ENCODE measurements around the gene TEKT5.
A peak's percentile ranks its signal among the peaks of the same experiment; 100 is the strongest.

The TEKT5 gene

DNA sequence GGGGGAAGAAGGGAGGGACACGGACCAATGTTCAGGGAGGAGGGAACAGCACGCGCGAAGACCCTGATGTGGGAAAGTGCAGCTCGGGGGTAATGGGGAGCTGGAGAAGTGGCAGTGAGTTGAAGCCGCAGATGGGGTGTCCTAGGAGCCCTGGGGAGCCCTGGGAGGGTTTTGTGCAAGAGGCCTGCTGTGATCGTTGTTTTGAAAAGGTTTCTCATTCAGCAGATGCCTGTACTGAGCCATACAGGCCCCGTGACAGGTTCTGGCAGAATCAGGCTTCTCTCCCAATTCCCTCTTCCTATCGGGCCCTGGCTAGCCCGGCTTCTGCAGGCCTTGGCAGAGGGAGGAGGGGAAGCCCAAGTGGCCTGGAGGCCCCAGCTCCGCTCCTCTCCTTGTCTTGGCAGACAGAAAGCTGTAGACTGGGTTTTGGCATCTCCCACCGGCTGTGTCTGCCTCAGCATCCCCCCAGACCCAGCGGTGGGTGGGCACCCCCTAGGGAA is 76.0 kb downstream of the TEKT5 start:
- Histone ChIP-seq H3K9ac (ENCODE audit: low read length) (no peak overlapping the region), H3K4me1 (ENCODE audit: low read length) (peaks cover 8% of the 10 kb centered on the region), H3K27me3 (ENCODE audit: low read depth, low read length) (peaks cover 7% of the 10 kb centered on the region; the same call in 1 of the 2 replicates), H4K20me1 (ENCODE audit: insufficient read depth, low read length) (no peaks in the 10 kb centered on the region), H2AFZ (ENCODE audit: low read depth, low read length) (no peak overlapping the region), H3K36me3 (replicated peaks; ENCODE audit: low read depth, low read length) (no peaks in the 10 kb centered on the region), H3K79me2 (ENCODE audit: low read length) (no peaks in the 10 kb centered on the region), H3K27ac (ENCODE audit: low read length) (no peak overlapping the region), H3K9me3 (ENCODE audit: insufficient read depth, low read length) (no peaks in the 10 kb centered on the region), H3K4me3 (ENCODE audit: low read length) (peak overlapping the region; percentile 61), H3K4me2 (ENCODE audit: low read length) (peak overlapping the region; percentile 59; the same call in 1 of the 2 replicates)
- TF ChIP-seq EZH2phosphoT487 (IDR thresholded peaks at IDR 0.05; ENCODE audit: low read depth) = no peak
- TF ChIP-seq, protein P1, sequence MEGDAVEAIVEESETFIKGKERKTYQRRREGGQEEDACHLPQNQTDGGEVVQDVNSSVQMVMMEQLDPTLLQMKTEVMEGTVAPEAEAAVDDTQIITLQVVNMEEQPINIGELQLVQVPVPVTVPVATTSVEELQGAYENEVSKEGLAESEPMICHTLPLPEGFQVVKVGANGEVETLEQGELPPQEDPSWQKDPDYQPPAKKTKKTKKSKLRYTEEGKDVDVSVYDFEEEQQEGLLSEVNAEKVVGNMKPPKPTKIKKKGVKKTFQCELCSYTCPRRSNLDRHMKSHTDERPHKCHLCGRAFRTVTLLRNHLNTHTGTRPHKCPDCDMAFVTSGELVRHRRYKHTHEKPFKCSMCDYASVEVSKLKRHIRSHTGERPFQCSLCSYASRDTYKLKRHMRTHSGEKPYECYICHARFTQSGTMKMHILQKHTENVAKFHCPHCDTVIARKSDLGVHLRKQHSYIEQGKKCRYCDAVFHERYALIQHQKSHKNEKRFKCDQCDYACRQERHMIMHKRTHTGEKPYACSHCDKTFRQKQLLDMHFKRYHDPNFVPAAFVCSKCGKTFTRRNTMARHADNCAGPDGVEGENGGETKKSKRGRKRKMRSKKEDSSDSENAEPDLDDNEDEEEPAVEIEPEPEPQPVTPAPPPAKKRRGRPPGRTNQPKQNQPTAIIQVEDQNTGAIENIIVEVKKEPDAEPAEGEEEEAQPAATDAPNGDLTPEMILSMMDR (IDR thresholded peaks at IDR 0.05; ENCODE audit: low read depth, low read length) = no peak

DNA sequence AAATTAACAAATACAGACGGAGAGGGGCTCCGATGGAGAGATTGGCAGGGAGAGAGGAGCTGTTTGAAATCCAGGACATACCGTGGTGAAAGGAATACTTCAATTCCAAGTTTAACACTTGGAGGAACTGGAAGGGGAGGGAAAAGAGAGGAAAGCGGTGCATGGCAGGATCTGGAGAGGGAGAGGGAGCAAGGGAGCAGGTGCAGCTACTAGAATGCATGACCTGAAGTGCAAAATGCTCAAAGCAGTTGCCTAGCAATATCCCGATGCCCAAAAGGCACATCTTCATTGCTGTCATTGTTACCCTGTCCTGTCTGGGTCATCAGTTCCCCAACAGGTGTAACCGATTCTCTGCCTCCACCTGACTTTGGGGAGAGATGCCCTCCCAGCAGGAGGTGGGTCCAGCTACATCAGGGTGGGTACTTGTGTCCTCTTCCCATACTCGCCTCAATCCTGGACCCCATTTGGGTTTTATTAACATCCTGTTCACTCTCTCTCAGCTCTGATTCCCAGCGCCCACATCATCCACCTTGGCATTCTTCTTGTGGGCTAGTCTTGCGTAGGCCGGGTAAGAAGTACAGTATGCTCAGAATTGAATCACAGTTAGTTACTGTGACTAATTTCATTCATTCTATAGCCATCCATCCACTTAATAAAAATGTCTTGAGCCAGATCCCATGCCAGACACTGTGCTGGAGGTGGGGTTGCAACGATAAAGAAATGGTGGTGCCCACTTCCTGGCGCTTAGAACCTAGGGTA is 76.9 kb downstream of the TEKT5 start:
- H3K79me2 ChIP-seq (ENCODE audit: low read length) = no peaks in the 10 kb centered on the region
- H3K4me1 ChIP-seq (ENCODE audit: low read length) = peaks cover 15% of the 10 kb centered on the region
- H3K27ac ChIP-seq (ENCODE audit: low read length) = no peak overlapping the region
- H3K27me3 ChIP-seq (ENCODE audit: low read depth, low read length) = peaks cover 7% of the 10 kb centered on the region; the same call in 1 of the 2 replicates
- H3K9ac ChIP-seq (ENCODE audit: low read length) = no peak overlapping the region
- H4K20me1 ChIP-seq (ENCODE audit: insufficient read depth, low read length) = no peaks in the 10 kb centered on the region
- H3K4me3 ChIP-seq (ENCODE audit: low read length) = no peak overlapping the region
- H3K36me3 ChIP-seq (replicated peaks; ENCODE audit: low read depth, low read length) = no peaks in the 10 kb centered on the region
- no peaks in the 10 kb centered on the region for H3K9me3 ChIP-seq (ENCODE audit: insufficient read depth, low read length)
- no peak for TF ChIP-seq EZH2phosphoT487 (IDR thresholded peaks at IDR 0.05; ENCODE audit: low read depth)
- TF ChIP-seq, protein P1 (IDR thresholded peaks at IDR 0.05; ENCODE audit: low read depth, low read length) = no peak
- no peak overlapping the region for H2AFZ ChIP-seq (ENCODE audit: low read depth, low read length)
- H3K4me2 ChIP-seq (ENCODE audit: low read length) = no peak overlapping the region

DNA sequence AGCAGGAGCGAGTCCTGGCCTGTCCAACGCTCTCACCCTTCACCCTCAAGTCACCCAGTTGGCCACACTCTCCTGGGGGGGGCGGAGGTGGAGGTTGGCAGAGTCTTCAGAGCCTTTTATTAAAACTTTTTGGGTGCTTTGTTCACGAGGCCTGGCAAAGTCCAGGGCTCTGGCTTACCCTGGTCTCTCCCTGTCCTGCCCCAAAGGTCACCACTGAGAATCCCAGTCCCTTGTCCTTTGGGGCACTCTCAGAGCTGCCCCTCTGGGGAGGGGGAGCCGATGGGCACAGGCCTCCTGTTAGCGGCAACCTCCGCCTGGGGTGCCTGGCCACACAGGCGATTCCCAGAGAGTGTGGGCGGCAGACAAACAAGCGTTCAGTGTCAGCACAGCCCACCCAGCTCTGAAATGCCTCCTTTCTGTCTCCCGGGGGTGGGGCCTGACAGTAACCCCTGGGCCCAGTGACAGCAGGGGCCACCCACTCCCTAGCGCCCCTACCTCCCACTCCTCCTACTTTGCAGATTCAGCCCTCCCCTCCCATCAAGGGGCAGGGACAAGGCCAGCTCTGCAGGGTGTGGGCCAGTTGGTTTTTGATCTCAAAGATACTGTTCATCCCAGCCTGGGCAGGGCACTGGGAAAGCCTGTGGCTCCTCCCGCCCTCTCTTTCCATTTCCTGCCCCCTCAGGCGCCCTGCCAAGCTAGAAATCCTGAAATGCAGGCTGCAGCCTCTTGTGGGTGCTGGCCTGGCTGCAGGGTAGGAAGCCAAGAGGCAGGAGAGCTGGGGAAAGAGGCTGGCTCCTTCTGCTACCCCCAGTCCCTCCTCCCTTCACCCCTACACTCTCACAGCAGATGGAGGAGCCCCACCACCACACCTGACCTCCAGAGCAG is 77.7 kb downstream of the TEKT5 start:
- Histone ChIP-seq H3K4me1 (ENCODE audit: low read length) (peaks cover 22% of the 10 kb centered on the region), H2AFZ (ENCODE audit: low read depth, low read length) (no peak overlapping the region), H3K27me3 (ENCODE audit: low read depth, low read length) (peaks cover 7% of the 10 kb centered on the region; the same call in 1 of the 2 replicates), H3K4me3 (ENCODE audit: low read length) (no peak overlapping the region), H3K9ac (ENCODE audit: low read length) (no peak overlapping the region), H3K79me2 (ENCODE audit: low read length) (no peaks in the 10 kb centered on the region), H3K4me2 (ENCODE audit: low read length) (no peak overlapping the region), H3K9me3 (ENCODE audit: insufficient read depth, low read length) (no peaks in the 10 kb centered on the region), H4K20me1 (ENCODE audit: insufficient read depth, low read length) (no peaks in the 10 kb centered on the region), H3K27ac (ENCODE audit: low read length) (no peak overlapping the region), H3K36me3 (replicated peaks; ENCODE audit: low read depth, low read length) (no peaks in the 10 kb centered on the region)
- TF ChIP-seq, protein P1 (IDR thresholded peaks at IDR 0.05; ENCODE audit: low read depth, low read length) = no peak
- no peak for TF ChIP-seq EZH2phosphoT487 (IDR thresholded peaks at IDR 0.05; ENCODE audit: low read depth)

DNA sequence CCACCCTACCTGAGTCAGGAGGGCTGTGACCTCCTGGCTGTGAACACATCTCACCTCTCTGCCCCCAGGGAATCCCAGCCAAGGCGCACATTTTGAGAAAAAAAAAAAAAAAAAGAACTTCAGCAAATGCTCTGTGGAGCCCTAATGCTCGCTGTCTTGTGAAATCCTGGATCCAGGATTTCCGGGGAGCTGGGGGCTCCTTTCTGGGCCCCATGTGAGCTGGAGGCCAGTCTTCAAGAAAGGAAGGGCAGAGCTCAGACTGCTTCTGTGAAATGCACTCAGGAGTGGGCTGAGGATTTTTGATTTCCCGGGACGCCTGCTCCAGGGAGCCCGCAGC is 78.3 kb downstream of the TEKT5 start:
- no peaks in the 10 kb centered on the region for H3K36me3 ChIP-seq (replicated peaks; ENCODE audit: low read depth, low read length)
- H2AFZ ChIP-seq (ENCODE audit: low read depth, low read length) = no peak overlapping the region
- H3K9me3 ChIP-seq (ENCODE audit: insufficient read depth, low read length) = no peaks in the 10 kb centered on the region
- H3K4me2 ChIP-seq (ENCODE audit: low read length) = no peak overlapping the region
- H3K27me3 ChIP-seq (ENCODE audit: low read depth, low read length) = peaks cover 7% of the 10 kb centered on the region; the same call in 1 of the 2 replicates
- no peaks in the 10 kb centered on the region for H3K79me2 ChIP-seq (ENCODE audit: low read length)
- H3K9ac ChIP-seq (ENCODE audit: low read length) = no peak overlapping the region
- no peak overlapping the region for H3K27ac ChIP-seq (ENCODE audit: low read length)
- H4K20me1 ChIP-seq (ENCODE audit: insufficient read depth, low read length) = no peaks in the 10 kb centered on the region
- H3K4me3 ChIP-seq (ENCODE audit: low read length) = no peak overlapping the region
- peaks cover 25% of the 10 kb centered on the region for H3K4me1 ChIP-seq (ENCODE audit: low read length)
- TF ChIP-seq, protein P1 (IDR thresholded peaks at IDR 0.05; ENCODE audit: low read depth, low read length) = no peak
- TF ChIP-seq EZH2phosphoT487 (IDR thresholded peaks at IDR 0.05; ENCODE audit: low read depth) = no peak
